NCI-H1092 treated with DMSO at 0.1 percent for 48 hours (cell line): ENCODE measurements around the gene OR5H6.
"Not testable (repeated sequence)": the region's sequence is repeated elsewhere in the genome, so short reads cannot be mapped to it uniquely, and the experiment has no call there.

Source experiments
- DNase-seq: peaks from one replicate; lab custom pipeline; 2025; lab: John Stamatoyannopoulos, UW

The OR5H6 gene

GRCh38 chr3:98263944-98264343 is at the start of gene OR5H6:
Gene OR5H6, plus strand, starts transcription at chr3:98264244. Its CDS starts 89 bp downstream, at chr3:98264333.
- no peak for DNase-seq

GRCh38 chr3:98215051-98215450 is 49.0 kb upstream of the OR5H6 start:
- no peak for DNase-seq

GRCh38 chr3:98223907-98224672 is 40.0 kb upstream of the OR5H6 start:
- DNase-seq: no peak

- DNase-seq: no peak
Measured at GRCh38 chr3:98232489-98232888, 31.6 kb upstream of the OR5H6 start.

- no peak for DNase-seq
Measured at GRCh38 chr3:98233468-98233867, 30.6 kb upstream of the OR5H6 start.

GRCh38 chr3:98240131-98240530 is 23.9 kb upstream of the OR5H6 start:
- DNase-seq: no peak

DNA sequence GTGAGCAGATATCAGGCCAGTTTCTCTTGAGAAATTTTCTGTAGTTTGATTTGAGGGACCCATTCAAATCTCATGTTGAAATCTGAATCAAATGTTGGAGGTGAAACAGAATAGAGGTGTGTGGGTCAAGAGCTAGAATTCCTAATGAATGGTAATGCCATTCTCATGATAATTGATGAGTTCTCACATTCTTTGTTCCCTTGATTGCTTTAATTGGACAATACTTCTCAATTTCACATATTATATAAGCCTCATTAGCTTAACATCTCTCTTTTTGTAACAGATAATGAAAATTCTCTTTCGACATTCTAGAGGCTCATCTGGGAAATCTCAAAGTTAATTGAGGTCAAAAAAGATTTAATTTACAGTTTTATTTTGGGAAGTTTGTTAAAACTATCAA is 21.9 kb upstream of the OR5H6 start:
- no peak for DNase-seq

DNA sequence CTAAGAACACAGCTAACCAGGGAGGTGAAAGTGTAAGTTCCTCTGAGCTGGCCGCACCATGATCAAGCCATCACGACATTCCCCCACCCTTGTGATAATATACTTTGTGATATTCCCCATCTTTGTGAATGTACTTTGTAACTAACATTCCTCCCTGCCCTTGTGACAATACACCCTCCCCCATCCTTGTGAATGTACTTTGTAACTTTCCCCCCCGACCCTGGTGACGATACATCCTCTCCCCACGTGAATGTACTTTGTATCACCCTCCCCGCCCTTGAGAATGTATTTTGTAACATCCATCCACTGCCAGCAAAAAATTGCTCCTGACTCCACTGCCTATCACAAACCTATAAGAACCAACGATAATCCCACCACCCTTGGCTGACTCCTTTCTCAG is 20.2 kb upstream of the OR5H6 start:
- no peak for DNase-seq

- DNase-seq: no peak
Measured at GRCh38 chr3:98246142-98246541, 17.9 kb upstream of the OR5H6 start.

DNA sequence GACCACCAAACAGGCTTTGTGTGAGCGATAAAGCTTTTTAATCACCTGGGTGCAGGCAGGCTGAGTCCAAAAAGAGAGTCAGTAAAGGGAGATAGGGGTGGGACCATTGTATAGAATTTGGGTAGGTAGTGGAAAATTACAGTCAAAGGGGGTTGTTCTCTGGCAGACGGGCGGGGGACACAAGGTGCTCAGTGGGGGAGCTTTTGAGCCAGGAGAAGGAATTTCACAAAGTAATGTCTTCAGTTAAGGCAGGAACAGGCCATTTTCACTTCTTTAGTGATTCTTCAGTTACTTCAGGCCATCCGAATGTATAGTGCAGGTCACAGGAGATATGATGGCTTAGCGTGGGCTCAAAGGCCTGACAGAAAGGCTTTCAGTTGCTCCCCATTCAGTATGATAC is 8.0 kb upstream of the OR5H6 start:
- not testable (repeated sequence) for DNase-seq

DNA sequence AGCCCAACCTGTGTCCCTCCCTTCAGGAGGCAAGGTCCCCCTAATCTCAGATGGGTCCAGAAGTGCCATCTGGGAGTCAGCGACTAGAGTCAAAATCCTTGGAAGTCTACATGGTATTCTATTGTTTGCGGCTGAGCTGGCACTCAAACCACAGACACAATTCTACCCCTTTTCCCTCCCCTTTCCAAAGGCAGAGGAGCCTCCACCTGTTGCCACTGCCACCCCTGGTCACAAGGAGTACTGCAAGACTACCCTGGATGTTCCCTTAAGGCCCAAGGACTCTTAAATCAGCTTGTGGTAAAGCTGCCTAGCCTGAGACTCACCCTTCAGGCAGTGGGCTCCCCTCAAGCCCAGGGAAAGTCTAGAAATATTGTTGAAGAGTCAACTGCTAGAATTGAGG is 4.3 kb upstream of the OR5H6 start:
- no peak for DNase-seq

DNA sequence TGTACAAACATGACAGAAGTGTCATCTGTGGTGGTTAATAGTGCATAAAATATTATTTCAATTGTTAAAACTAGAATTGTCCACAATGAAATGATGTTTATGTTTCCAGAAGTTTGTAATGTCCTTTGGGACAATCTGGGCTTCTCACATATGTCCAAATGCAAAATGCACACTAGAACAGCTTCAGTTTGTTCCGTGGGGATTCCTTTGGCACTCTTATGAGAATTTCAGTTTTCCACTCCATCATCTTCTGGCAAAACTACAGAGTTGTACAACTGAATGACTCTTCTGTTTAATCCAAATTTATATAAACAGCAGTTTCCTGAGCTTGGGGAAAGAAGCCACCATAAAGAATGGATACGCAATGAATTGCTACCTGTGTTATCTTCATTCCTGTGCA is 2.0 kb upstream of the OR5H6 start:
- no peak for DNase-seq

DNA sequence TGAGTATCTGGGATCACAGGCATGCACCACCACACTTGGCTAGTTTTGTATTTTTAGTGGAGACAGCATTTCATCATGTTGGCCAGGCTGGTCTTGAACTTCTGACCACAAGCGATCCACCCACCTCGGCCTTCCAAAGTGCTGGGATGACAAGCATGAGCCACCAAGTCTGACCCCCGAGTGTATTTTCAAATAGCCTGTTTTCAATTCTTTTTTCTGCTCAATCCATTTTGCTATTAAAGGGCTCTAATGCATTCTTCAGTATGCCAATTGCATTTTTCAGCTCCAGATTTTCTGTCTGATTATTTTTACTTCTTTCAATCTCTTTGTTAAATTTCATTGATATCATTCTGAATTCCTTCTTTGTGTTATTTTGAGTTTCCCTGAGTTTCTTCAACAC is 5.8 kb downstream of the OR5H6 start:
- no peak for DNase-seq

GRCh38 chr3:98272126-98272525 is 8.1 kb downstream of the OR5H6 start:
- no peak for DNase-seq

DNA sequence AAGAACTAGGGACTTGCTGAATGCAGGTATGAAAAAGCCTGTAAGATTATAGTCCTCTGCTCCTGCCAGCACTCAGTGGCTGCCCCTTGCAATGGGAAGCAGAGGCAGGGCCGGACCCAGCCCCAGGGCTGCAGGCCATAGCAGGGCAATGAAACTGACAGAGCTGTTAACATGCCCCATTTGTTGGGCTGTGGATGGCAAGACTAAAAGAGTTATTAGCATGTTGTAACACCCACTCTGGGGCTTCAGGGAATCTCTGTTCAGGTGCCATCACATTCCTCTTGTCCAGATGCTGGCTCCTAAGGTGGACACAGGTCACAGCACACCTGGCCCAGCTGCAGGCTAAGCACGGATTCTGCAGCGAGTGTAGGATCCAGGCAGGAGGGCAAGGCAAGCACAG is 10.9 kb downstream of the OR5H6 start:
- no peak for DNase-seq

GRCh38 chr3:98282205-98282604 is 18.2 kb downstream of the OR5H6 start, which contains the start of gene OR5H2:
Gene OR5H2, plus strand, starts transcription at chr3:98282505. Its CDS starts 398 bp downstream, at chr3:98282903.
- DNase-seq: no peak

- DNase-seq: no peak
Measured at GRCh38 chr3:98290916-98291315, 26.9 kb downstream of the OR5H6 start.

DNA sequence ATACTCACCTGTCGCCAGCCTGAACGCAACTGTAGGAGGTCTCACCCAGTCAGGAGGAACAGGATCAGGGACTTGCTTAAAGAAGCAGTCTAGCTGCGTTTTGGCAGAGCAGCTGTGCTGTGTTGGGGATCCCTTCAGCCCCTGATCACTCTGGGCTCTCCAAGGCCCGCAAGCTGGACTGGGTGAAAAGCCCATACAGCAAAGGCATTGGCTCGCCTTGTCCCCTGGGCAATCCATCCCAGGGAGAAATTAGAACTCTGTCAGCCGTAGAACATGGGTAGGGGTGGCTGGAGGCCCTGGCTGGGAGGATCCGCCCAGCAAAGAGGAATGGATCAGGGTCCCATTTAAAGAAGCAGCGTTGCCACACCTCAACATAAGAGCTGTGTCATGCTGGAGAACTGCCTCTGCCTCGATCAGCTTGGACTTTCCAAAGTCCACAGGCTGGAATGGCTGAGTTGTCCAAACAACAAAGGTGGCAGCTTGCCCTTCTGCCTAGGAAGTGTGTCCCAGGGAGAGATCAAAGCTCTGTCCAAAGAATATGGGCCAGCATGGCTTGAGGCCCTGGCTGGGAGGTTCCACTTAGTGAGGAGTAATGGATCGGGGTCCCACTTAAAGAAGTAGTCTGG is 27.4 kb downstream of the OR5H6 start:
- DNase-seq: no peak
